ENCODE data around the gene CDH24.

CDH24 gene, protein sequence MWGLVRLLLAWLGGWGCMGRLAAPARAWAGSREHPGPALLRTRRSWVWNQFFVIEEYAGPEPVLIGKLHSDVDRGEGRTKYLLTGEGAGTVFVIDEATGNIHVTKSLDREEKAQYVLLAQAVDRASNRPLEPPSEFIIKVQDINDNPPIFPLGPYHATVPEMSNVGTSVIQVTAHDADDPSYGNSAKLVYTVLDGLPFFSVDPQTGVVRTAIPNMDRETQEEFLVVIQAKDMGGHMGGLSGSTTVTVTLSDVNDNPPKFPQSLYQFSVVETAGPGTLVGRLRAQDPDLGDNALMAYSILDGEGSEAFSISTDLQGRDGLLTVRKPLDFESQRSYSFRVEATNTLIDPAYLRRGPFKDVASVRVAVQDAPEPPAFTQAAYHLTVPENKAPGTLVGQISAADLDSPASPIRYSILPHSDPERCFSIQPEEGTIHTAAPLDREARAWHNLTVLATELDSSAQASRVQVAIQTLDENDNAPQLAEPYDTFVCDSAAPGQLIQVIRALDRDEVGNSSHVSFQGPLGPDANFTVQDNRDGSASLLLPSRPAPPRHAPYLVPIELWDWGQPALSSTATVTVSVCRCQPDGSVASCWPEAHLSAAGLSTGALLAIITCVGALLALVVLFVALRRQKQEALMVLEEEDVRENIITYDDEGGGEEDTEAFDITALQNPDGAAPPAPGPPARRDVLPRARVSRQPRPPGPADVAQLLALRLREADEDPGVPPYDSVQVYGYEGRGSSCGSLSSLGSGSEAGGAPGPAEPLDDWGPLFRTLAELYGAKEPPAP

GRCh38 chr14:23056956-23057756 is at the start of gene CDH24:
CDH24 (minus strand) TSS chr14:23057520; CDS start chr14:23055733, 1,787 bp downstream.
- DNase-seq (ENCODE audit: low spot score): peak; percentile 43

DNA sequence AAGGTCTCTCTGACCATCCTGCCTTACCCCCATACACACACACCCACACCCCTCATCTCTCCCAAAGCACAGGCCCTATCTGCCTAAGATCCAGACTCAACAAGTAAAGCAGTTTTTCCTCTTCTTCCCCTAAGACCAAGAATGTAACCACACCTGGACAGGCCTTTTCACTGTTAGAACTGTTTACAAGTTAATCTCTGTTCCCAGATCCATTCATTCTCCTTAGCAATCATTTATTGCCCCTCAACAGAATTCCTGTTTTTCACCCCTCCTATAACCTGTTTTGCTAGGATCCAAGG is 49.4 kb upstream of the CDH24 start:
- DNase-seq (ENCODE audit: low spot score): no peak

DNA sequence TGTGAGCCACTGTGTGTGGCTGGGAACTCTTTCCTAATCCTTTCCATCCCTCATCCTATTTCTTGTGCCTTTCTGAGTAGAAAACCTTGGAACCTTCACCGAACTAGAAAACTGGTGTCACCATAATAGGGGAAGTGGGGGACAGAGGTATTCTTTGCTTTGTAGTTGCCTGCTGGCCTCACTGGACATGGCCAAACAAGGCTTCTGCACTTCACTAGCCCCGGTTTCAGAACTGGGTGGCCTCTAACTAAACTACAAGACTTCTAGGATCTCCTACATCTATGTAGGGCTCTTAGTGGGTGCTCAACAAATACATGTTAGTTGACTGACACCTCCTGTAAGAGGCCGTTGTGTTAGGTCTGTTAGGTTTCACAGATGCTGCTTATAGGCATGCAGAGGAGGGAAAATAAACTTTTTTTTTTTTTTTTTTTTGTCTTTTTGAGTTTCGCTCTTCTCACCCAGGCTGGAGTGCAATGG is 48.1 kb upstream of the CDH24 start:
- DNase-seq (ENCODE audit: low spot score): no peak

DNA sequence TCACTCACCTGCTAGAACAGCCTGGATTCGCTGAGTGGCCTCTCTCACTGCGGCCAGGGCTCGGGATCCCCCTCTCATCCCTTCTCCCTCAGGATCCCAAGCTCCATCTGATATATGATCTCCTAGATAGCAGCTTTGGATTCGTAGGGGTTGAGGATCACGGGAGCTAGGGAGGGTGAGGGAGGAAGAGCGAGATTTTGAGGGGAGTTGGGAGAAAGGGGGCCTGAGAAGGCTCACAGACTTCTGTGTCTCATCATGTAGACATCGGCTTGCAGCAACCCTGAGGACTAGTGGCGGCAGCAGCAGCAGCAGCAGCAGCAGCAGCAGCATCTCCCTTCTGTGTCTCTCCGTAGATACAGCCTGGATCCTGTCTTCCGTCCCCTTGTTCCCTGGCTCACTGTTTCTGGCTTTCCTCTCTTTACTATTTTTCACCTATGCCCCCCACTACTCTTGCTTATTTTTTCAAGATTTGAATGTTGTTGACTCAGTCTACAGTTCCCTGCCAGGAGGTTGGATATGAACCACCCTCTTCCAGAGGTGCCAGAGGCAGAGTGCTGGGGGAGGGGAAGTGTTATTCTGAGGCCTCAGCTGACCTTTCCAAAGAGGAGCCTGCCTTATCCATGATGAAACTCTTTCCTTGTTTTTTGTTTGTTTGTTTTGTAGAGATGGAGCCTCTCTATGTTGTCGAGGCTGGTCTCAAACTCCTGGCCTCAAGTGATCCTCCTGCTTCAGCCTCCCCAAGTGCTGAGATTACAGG is 47.4 kb upstream of the CDH24 start, which contains the start of gene CIROP:
Gene CIROP (minus strand): TSS at position 399 of the 757 bp plus-strand sequence. CDS start 69 bp downstream, at position 330.
- no peak for DNase-seq (ENCODE audit: low spot score)

DNA sequence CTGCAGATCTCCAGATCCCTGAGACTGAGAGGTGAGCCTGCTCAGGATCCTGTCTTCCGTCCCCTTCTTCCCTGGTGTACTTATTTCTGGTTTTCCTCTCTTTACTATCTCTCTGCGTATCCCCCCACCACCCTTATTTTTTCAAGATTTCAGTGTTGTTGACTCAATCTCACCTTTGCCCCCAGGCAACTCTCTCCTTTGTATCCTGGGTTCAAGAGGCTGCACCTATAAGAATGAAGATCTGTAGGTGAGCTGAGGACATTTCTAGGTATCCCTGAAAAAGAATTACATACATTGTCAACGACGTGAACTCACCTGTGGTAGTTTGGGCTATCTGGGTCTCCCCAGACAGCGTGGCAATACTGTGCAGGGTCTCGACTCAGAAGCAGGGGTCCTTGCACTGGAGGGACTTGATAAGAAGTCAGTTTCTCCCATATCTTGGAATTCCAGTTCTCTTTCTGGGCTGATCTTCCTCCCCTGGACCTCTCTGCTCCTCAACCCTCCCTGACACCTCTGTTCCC is 46.8 kb upstream of the CDH24 start:
- DNase-seq (ENCODE audit: low spot score): no peak

- DNase-seq (ENCODE audit: low spot score): no peak
Observed at GRCh38 chr14:23103581-23103980, 46.3 kb upstream of the CDH24 start.

DNA sequence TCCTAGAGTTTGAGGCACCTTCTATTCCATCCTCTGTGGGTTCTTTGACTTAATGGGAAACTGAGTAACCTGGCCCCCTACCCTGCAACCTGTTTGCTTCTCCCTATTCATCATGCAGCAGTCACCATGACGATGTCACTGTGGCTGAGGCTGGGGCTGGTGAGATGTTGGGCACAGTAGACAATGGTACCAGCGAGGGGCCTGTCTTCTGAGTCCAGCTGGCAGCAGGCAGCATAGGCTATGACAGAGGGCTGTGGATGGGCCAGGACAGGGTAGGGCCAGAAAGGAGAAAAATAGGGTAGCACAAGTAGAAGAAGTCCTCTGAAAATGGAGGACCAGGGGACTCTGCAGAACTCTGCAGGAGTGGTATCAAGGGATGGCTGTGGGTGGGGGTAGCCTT is 45.5 kb upstream of the CDH24 start:
- DNase-seq (ENCODE audit: low spot score): no peak

- no peak for DNase-seq (ENCODE audit: low spot score)
Observed at GRCh38 chr14:23101986-23102625, 44.8 kb upstream of the CDH24 start.

- no peak for DNase-seq (ENCODE audit: low spot score)
Observed at GRCh38 chr14:23101213-23101970, 44.1 kb upstream of the CDH24 start.

GRCh38 chr14:23099212-23099861 is 42.0 kb upstream of the CDH24 start:
- DNase-seq (ENCODE audit: low spot score): no peak

DNA sequence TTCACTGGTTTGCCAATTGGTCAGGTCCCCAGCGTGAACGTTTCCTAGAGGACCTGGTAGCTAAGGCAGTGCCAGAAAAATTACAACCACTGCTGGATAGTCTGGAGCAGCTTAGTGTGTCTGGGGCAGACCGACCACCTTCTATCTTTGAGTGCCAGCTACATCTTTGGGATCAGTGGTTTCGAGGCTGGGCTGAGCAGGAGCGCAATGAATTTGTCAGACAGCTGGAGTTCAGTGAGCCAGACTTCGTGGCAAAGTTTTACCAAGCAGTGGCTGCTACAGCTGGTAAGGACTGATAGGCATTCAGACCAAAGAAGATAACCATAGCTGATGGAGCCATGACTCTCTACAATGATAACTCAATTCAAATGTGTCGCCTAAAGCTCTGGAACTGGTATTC is 40.5 kb upstream of the CDH24 start:
- no peak for DNase-seq (ENCODE audit: low spot score)

GRCh38 chr14:23095196-23096108 is 38.1 kb upstream of the CDH24 start, which contains the start of gene C14orf119:
C14orf119 (plus strand) TSS chr14:23095505; CDS start chr14:23097659, 2,154 bp downstream.
- peak; percentile 100 for DNase-seq (ENCODE audit: low spot score)

DNA sequence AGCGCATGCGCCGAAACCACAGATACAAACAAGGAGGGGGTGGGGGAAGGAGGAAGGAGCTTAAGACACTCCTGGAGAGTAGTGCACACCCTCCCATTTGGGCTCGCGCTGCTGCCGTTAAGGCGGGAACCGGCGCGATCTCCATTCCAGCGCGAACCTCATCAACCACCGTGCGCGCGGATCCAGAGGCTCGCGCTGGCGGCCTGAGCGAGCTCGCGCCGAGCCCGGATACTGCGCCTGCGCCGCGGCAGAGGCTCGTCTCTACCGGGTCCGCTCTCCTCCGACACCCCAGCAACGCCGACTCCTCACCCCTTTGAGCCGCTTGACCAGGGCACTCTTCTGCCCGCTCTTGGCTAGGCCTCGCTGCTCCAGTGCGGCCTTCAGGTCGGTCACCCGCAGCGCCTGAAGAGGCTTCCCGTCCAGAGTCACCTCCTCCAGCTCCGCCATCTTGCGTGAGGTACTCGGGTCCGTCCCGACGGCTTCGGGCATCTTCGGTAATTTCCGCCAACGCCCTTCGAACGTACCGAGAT is 37.4 kb upstream of the CDH24 start, which contains the start of gene ACIN1:
Gene ACIN1 (minus strand): TSS at position 471 of the 530 bp plus-strand sequence. CDS start 24 bp downstream, at position 447.
- peak; percentile 87 for DNase-seq (ENCODE audit: low spot score)

DNA sequence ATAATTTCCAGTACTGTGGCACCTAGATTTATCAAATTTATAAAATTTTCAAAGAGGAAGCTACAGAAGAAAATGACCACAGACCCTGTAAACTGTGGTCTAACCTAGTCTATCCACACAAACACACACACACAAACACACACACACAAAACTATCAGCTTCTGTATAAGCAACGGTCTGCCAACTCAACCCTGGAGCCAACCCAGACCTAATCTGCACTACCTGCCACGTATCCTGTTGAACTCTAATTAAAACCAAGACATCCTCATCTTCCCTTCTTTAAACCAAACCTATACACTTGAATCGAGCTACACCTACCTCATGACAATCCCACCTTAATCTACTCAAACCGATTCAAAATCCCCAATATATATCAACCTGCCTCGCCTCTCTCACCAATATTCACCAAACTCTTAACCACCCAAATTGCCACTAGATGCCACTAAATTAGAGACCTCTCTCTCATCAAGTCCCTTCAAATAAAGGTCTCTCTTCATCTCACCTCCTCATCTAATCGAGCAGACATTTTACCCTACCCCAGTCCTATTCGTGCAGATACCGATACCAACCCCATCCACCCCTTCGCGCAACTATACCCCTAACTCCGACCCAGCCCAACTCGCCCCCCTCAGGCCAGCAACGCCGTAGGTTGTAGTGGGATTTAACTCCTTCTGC is 36.8 kb upstream of the CDH24 start:
- DNase-seq (ENCODE audit: low spot score): no peak

DNA sequence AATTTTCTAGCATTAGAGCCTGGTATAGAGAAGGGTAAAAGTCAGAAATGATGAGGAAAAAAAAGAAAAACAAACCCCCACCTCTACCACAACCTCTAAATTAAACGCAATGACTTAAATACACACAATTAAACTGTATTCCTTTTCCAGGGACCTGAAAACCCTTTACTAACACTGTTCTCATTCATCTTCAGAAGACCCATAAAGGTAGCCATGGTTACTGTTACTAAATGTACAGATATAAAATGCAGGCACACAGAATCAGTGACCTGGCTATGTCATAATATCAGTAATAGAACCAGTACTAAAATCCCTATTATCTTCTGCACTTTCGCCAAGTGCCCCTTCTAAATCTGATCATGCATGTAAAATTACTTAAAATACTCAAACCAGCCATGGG is 36.2 kb upstream of the CDH24 start:
- DNase-seq (ENCODE audit: low spot score): no peak

GRCh38 chr14:23093104-23093503 is 35.8 kb upstream of the CDH24 start:
- no peak for DNase-seq (ENCODE audit: low spot score)
